Stomach smooth muscle (tissue), 2 donors: ENCODE results near the gene PIP5K1C.

Experiments used
- H3K27ac ChIP-seq: one replicate; pipeline ENCODE4 v1.7.0; 2013; ENCODE audit warnings: mild to moderate bottlenecking, low read length, inconsistent platforms
- H3K27me3 ChIP-seq, 2 donors: one replicate each; pipeline ENCODE4 v1.7.0; 2013; ENCODE audit warnings: low read length in 2 of 2; ENCODE audit not compliant: insufficient read depth in 2 of 2, control insufficient read depth in 1 of 2
- H3K36me3 ChIP-seq, 2 donors: one replicate each; pipeline ENCODE4 v1.7.0; 2013; ENCODE audit warnings: low read length in 2 of 2; ENCODE audit not compliant: control insufficient read depth in 2 of 2, insufficient read depth in 2 of 2
- H3K4me1 ChIP-seq: one replicate; pipeline ENCODE4 v1.7.0; 2013; ENCODE audit warnings: low read length; ENCODE audit not compliant: control insufficient read depth, insufficient read depth
- H3K4me3 ChIP-seq, 2 donors: one replicate each; pipeline ENCODE4 v1.7.0; 2013; ENCODE audit warnings: low read length in 2 of 2
- H3K9ac ChIP-seq, 2 donors: one replicate each; pipeline ENCODE4 v1.7.0; 2013; ENCODE audit warnings: low read length in 2 of 2, mild to moderate bottlenecking in 1 of 2
- H3K9me3 ChIP-seq, 2 donors: one replicate each; pipeline ENCODE4 v1.7.0; 2013; ENCODE audit warnings: low read length in 2 of 2; ENCODE audit not compliant: control insufficient read depth in 2 of 2
- donor health status: healthy.
- donor health status: Pancreatic carcinoma.

Gene PIP5K1C

DNA sequence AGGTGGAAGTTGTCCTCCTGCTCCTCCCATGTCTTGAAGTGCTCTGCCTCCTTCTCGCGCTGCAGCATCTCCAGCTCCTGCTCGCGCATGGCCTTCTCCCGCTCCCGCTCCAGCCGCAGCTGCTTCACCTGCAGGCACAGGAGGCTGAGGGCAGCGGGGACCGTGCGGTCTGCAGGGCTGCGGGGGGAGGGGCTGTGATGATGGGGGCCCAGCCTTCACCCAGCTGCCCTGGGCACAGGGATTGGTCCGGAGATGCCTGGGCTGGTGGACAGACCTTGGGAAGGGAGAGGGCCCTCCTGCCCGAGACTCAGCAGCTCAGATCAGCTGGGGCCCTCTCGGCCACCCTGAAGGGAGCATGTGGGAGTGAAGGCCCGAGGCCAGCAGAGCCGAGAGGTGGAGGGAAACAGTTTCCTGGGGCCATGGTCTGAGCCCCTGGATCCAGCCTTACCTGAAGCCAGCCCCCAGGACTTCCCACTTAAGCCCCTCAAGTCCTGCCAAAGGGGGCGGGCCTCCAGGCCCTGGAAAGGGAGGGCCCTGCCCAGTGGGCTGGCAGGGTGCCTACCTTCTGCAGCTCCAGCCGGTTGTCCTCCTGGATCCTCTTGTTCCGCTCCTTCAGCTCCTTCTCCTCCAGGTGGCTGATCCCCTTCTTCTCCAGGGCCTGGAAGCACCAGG lies 80.0 kb downstream of the PIP5K1C start:
- H3K36me3 ChIP-seq, result peaks cover 7 to 9% of the 10 kb centered on the region in 2 donors
- no peak overlapping the region for H3K27ac ChIP-seq
- no peaks in the 10 kb centered on the region for H3K9me3 ChIP-seq
- no peak overlapping the region for H3K9ac ChIP-seq
- peaks cover 20% of the 10 kb centered on the region for H3K4me1 ChIP-seq
- H3K27me3 ChIP-seq, result no peaks in the 10 kb centered on the region
- no peak overlapping the region for H3K4me3 ChIP-seq

DNA sequence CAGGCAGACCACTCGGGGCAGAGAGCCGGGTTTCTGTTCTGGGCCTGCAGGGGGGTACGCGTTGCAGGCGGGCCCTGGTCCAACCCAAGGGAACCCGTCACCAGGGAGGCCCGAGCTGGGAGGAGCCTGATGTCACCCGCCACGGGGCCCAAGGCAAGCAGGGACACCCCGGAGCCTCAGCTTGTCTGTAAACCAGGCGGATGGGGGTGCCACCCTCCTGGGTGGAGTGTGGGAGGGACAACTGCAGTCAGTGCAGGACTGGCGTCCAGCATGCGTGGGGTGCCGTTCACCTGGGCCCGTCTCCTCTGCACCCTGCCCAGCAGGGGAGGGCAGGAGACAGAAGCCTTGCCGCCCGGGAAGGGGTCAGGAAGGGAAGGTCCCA lies 80.6 kb downstream of the PIP5K1C start:
- Histone ChIP-seq H3K36me3 (peaks cover 7 to 9% of the 10 kb centered on the region in 2 donors), H3K9ac (no peak overlapping the region), H3K27ac (no peak overlapping the region), H3K4me1 (peaks cover 13% of the 10 kb centered on the region), H3K9me3 (no peaks in the 10 kb centered on the region), H3K27me3 (no peaks in the 10 kb centered on the region), H3K4me3 (no peak overlapping the region)

DNA sequence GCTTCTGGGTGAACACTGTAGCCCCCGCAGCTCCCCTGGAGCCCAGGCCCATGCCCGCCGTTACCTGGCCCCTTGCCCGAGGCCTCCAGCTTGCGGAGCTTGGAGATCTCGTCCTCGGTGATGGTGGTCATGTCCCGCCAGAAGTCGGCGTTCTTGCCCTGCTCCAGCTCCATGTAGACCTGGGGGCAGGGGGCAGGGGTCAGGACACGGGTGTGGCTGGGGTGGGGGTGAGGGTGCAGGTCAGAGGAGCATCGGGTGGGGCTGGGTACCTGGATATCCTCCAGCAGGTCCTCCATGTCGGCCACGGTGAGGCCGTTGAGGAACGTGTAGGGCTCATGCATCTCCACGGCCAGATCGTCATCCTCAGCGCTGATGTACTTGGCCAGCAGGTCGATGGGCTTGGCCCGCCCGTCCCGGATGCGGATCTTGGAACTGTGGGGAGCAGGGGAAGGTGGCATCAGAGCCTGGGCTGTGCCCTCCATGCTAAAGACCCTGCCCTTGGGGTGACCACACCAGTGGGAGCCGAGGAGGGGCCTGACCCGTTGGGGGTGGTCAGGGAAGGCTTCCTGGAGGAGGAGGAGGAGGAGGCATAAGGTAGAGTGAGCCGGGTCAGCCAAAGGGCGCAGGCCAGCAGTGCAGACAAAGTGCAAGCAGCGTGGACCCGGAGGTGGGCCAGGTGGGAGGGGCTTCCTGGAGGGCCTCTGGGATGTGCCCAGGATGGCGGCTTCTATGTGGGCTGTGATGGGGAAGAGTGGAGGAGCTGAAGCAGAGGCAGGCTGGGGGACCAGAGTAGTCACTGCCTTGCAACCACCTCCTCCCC lies 81.2 kb downstream of the PIP5K1C start:
- Histone ChIP-seq H3K4me1 (peaks cover 13% of the 10 kb centered on the region), H3K36me3 (peaks cover 7 to 9% of the 10 kb centered on the region in 2 donors), H3K27me3 (no peaks in the 10 kb centered on the region), H3K4me3 (no peak overlapping the region), H3K9me3 (no peaks in the 10 kb centered on the region), H3K27ac (no peak overlapping the region), H3K9ac (no peak overlapping the region)

DNA sequence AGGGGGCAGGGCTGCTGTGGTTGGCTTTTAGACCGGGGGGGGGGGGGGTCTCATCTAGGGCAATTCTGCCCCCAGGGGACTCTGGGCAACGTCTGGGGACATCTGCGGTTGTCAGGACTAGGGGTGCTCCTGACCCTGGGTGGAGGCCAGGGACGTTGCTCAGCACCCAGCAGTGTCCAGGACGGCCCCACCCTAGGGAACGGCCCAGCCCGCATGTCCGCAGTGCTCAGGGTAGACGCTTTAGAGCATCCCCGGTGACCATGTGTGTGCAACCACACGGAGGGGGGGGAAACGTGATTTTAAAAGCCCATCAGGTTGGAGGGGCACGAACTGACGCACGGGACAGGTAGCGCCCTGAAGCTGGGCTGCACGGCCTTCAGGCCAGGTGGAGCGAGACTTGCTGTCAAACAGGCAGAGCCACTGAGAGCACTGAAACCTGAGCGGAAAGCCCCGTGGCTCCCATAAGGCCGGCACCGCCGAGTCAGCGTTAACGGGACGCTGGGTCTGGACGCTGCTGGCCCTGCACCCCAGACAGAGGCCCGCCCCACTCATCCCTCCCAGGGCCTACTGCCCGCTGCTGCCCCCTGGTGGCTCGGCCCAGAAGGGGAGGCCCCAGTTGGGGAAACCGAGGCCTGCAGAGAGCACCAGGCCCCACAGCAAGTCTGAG lies 82.0 kb downstream of the PIP5K1C start:
- Histone ChIP-seq H3K4me3 (peak overlapping the region in 1 of 2 donors; percentile 55), H3K36me3 (peaks cover 7% of the 10 kb centered on the region in 2 donors), H3K9ac (no peak overlapping the region)

DNA sequence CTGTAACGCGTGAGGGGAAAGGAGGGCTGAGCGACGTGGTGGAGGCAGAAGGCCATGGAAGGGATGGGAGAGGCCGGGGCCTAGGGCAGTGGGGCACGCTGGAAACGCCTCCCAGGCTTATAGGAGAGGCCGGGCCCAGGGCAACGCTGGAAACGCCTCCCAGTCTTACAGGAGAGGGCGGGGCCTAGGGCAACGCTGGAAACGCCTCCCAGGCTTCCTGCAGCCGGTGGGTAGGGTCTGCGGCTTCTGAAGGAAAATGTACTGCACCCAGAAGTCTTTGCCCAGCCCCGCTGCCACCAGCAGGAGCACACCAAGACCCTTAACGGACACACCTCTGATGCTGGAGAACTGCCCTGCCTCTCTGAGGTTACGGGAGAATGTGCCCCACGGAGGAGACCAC lies 82.8 kb downstream of the PIP5K1C start:
- Histone ChIP-seq H3K9me3 (no peaks in the 10 kb centered on the region), H3K4me3 (no peak overlapping the region), H3K27me3 (no peaks in the 10 kb centered on the region), H3K36me3 (peaks cover 3 to 4% of the 10 kb centered on the region in 2 donors), H3K9ac (no peak overlapping the region), H3K27ac (no peak overlapping the region), H3K4me1 (peaks cover 24% of the 10 kb centered on the region)

More for the DNA sequence above, 82.0 kb downstream of the PIP5K1C start:
- Histone ChIP-seq H3K4me1 (peaks cover 20% of the 10 kb centered on the region), H3K27ac (no peak overlapping the region), H3K27me3 (no peaks in the 10 kb centered on the region), H3K9me3 (no peaks in the 10 kb centered on the region)

DNA sequence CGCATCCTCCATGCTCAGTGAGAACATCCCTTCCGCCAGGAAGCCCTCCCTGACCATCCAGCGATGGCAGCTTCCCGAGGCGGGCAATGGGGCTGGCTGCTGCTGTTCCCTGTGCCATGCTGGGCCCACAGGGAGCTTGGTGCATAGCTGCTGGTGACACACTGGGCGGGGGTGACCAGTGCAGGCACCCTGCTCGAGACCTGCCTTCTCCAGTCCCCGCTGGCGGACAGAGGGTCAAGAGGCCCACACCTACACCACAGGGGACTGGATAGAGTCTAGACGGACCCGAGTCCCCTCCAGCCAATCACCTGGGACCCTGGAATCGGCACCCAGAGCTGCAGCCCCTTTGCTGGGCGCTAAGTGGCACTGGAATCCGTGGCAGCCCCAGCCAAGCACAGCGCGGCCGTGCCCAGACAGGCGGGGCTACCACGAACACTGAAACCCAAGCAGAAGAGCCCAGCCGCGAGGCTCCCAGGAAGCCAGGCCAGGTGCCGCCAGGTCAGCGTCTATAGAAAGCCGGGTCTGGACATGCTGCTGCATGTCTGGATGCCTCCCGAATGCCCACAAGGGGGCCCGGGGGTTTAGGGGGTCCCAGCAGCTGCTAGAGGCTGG lies 84.6 kb downstream of the PIP5K1C start:
- no peak overlapping the region for H3K27ac ChIP-seq
- no peaks in the 10 kb centered on the region for H3K9me3 ChIP-seq
- peaks cover 4 to 12% of the 10 kb centered on the region in 2 donors for H3K36me3 ChIP-seq
- no peaks in the 10 kb centered on the region for H3K27me3 ChIP-seq
- H3K9ac ChIP-seq, result no peak overlapping the region
- no peak overlapping the region for H3K4me3 ChIP-seq
- peaks cover 24% of the 10 kb centered on the region for H3K4me1 ChIP-seq

DNA sequence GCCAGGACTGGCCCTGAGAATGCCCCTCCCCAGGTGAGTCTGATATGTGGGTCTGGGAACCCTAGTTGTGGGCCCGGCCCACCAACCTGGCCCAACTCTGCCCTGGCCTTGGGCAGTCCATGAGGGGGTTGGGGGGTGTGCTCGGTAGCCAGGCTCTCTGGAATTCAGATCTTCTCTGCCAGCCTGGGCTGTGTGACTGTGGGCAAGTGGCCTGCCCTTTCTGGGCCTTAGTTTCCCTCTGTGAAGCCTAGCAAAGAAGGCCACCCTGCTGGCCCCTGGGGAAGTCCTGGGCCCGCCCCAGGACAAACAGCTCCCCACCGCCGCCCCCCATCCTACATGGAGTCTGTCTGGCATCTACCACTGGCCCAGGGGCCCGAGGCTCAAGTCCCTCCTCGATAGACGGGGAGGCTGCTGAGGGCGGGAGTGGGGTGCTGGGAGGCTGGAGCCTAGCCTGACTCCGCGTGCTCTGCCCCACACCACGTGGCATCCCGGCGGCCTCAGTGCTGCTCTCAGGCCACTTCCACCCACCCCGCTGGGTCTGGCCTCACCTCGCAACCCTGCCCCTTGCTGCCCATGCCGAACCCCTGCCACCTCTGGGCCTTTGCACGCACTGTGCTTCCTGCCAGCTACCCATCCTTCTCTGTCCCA lies 85.3 kb downstream of the PIP5K1C start:
- Histone ChIP-seq H3K4me3 (no peak overlapping the region), H3K4me1 (peaks cover 24% of the 10 kb centered on the region), H3K9ac (no peak overlapping the region), H3K9me3 (no peaks in the 10 kb centered on the region), H3K36me3 (peaks cover 4 to 12% of the 10 kb centered on the region in 2 donors), H3K27me3 (no peaks in the 10 kb centered on the region), H3K27ac (no peak overlapping the region)

DNA sequence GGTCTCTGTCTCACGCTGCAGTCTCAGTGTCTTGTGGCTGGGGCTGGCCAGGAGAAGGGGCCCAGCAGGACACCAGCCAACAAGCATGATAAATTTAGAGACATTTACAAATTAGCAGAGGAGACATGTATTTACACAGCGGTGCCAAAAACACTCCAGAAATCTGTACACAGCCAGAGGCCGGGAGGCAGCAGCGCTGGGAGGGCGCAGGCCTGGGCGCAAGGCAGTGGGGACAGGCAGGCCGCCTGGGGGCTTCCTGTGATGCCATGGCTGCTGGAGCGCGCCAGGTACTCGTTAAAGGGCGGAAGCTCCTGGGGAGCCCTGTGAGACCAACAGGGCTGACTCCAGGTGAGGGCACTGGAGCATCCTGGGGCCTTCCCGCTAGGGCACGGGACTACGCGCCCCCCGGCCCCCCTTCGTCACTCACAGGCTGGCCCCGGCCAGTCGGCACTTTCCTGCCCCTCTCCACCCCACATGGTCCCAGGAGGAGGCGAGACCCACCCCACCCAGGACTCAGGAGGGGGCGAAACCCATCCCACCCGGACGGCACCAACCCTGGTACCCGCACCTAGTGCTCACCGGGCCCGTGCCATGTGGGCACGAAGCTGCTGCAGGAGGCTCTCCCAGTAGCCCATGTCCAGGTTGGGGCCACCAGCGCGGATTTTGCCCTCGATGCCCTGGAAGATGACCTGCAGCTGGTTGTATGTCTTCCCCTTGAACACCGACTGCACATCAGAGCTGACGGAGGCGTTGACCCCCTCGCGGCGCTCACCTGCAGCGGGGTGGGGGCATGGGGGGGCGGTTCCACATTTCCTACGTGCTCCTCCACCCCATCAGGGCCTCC lies 86.2 kb downstream of the PIP5K1C start:
- no peak overlapping the region for H3K4me3 ChIP-seq
- no peak overlapping the region for H3K27ac ChIP-seq
- H3K9ac ChIP-seq, result no peak overlapping the region
- peaks cover 4 to 10% of the 10 kb centered on the region in 2 donors for H3K36me3 ChIP-seq
- peaks cover 32% of the 10 kb centered on the region for H3K4me1 ChIP-seq
- H3K27me3 ChIP-seq, result no peaks in the 10 kb centered on the region
- H3K9me3 ChIP-seq, result no peaks in the 10 kb centered on the region

DNA sequence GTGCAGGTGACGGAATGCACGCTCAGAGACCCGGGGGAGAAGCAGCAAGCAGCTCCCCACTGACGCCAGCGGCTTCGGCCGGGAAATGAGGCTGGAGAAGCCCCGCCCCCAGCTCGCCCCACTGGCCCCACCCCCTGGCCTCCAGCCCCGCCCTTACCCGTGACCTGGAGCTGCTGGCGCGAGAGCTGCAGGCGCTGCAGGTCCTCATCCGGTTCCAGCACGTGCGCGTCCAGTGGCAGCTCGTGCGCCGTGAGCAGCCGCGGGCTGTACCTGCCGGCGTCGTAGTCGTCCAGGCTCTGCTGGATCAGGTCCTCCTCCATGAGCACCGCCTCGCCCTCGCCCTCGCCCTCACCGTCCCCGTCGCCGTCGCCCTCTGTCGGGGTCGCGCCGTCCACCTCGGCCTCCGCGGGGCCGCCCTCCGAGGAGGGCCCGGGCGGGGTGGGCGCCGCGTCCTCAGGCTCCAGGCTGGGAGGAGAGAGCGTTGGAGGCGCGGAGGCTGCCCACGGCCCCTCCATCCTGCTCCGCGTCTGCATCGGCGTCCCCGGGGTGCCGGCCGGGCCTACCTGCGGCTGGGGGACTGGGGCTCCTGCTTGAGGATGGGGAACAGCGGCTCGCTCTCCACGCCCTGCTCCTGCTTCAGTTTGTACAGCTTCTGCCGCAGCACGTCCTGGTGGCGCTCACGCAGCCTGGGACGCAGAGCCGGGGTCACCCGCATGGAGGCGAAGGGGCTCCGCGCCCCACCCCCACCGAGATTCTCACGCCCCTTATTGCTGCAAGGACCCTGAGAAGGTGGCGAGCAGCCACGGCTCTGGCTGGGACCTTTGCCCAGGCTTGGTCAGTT lies 87.1 kb downstream of the PIP5K1C start:
- Histone ChIP-seq H3K27me3 (no peaks in the 10 kb centered on the region), H3K9ac (no peak overlapping the region), H3K27ac (no peak overlapping the region), H3K4me3 (no peak overlapping the region), H3K4me1 (peaks cover 35% of the 10 kb centered on the region), H3K9me3 (no peaks in the 10 kb centered on the region), H3K36me3 (peaks cover 4 to 10% of the 10 kb centered on the region in 2 donors)
